CD4-positive, alpha-beta T cell (primary cell): ENCODE results near the gene TENT5C. TPM values are rescaled to one million over a fixed set of nuclear protein-coding genes. Genes with fewer than 3 reads are reported as not detected.
A peak's percentile ranks its signal among the peaks of the same experiment; 100 is the strongest.

ENCODE experiments used
- ATAC-seq: fragments of 200-7000 bp; cut with Tn5 transposase; one replicate; pipeline ENCODE4 v1.10.0; 2022; ENCODE audit warnings: mild to moderate bottlenecking; ENCODE audit not compliant: poor library complexity
- CTCF ChIA-PET: fragments of 350-600 bp; sonication (Branson Sonifier 250); formaldehyde crosslinking; loops from one replicate; lab custom pipeline; 2021; ENCODE audit warnings: antibody characterized with exemption, inconsistent platforms; lab: Charles Lee
- POLR2A ChIA-PET: fragments of 350-600 bp; sonication (Branson Sonifier 250); formaldehyde crosslinking; loops from one replicate; lab custom pipeline; 2021; ENCODE audit warnings: antibody characterized with exemption, inconsistent platforms; lab: Charles Lee
- DNase-seq, 14 experiments: peaks; one replicate each; pipeline ENCODE4 v3.0.0-alpha.2; 2013 to 2020; ENCODE audit warnings: mixed read lengths in 2 of 14
- H3K27ac ChIP-seq, 2 donors: one replicate each; pipeline versions ENCODE4 v1.5.1 to v1.7.0; 2013; ENCODE audit warnings: low read length in 2 of 2, low read depth in 1 of 2, mild to moderate bottlenecking in 1 of 2
- H3K27me3 ChIP-seq, 2 experiments: 1 replicate in 1 of 2; 2 replicates in 1 of 2; pipeline versions ENCODE4 v1.6.1 to v1.7.0; 2013; ENCODE audit warnings: low read length in 2 of 2, control low read depth in 1 of 2, mild to moderate bottlenecking in 1 of 2, moderate library complexity in 1 of 2; ENCODE audit not compliant: insufficient read depth in 2 of 2, control insufficient read depth in 1 of 2
- H3K36me3 ChIP-seq: one replicate; pipeline ENCODE4 v1.6.1; 2013; ENCODE audit warnings: low read length, control low read depth; ENCODE audit not compliant: insufficient read depth
- H3K4me1 ChIP-seq: one replicate; pipeline ENCODE4 v1.6.1; 2013; ENCODE audit warnings: low read length, control low read depth; ENCODE audit not compliant: insufficient read depth
- H3K4me3 ChIP-seq: one replicate; pipeline ENCODE4 v1.5.1; 2013; ENCODE audit warnings: mild to moderate bottlenecking, low read length, moderate library complexity
- H3K9me3 ChIP-seq, 2 experiments: 1 replicate in 1 of 2; 2 replicates in 1 of 2; pipeline versions ENCODE4 v1.6.1 to v1.7.0; 2013; ENCODE audit warnings: low read length in 2 of 2, mild to moderate bottlenecking in 2 of 2, control low read depth in 1 of 2, moderate library complexity in 1 of 2; ENCODE audit not compliant: control insufficient read depth in 1 of 2, insufficient read depth in 1 of 2
- H3K27ac Mint-ChIP-seq: one replicate; pipeline ENCODE4 v1.8.0; 2020; ENCODE audit warnings: mixed read lengths
- H3K27me3 Mint-ChIP-seq: one replicate; pipeline ENCODE4 v1.8.0; 2021; ENCODE audit warnings: mixed read lengths
- H3K36me3 Mint-ChIP-seq: one replicate; pipeline ENCODE4 v1.8.0; 2021; ENCODE audit warnings: low read depth, mixed read lengths
- H3K4me1 Mint-ChIP-seq: one replicate; pipeline ENCODE4 v1.8.0; 2021; ENCODE audit warnings: low read depth, mixed read lengths
- H3K4me3 Mint-ChIP-seq: one replicate; pipeline ENCODE4 v1.8.0; 2020; ENCODE audit warnings: mild to moderate bottlenecking, mixed read lengths
- H3K9me3 Mint-ChIP-seq: one replicate; pipeline ENCODE4 v1.8.0; 2020; ENCODE audit warnings: mixed read lengths
- intact Hi-C, 2 experiments: fragments of 100-400 bp; cut with DNase I in 1 of 2; cut with micrococcal nuclease in 1 of 2; formaldehyde crosslinking; loops; one replicate each; pipeline versions ENCODE4 v1.15.1 to v1.9.0; 2023 to 2025; cut with DNase I, micrococcal nuclease
- total RNA-seq, 174 experiments: library from RNA in 2 of 174; stranded (reverse) in 2 of 174; gene quantifications; one replicate each; pipeline ENCODE4 v1.2.3 and lab custom pipeline; 2021 to 2026
- TF ChIP-seq, protein P1 (sequence below): fragments of 200-600 bp; IDR thresholded peaks from one replicate; pipeline ENCODE4 v1.8.0; 2022; ENCODE audit warnings: antibody characterized with exemption, mild to moderate bottlenecking

The TENT5C gene
- total RNA-seq, 2 experiments from 2014 or later: 122 to 123 TPM

DNA sequence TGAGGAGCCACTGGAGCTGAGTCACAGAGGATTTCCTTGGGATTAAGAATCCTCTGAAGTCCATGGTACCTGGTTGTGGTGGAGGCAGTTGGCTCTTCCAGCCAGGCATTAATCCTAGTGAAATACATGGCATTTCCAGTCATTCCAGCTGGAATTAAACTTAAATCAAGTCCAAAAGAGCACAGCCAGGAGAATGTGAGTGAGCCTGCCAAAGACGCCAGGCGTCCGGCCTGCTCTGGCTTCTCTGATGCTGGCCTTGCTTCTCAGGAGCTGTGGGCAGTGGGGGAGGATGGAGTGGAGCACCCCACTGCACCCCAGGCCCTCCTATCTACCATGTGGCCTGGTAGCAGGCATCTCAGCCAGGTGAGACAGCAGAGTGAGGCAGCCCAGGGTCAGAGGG lies 23.4 kb upstream of the TENT5C start:
- intact Hi-C loops: no loop called here
- Mint-ChIP-seq H3K9me3 (no peaks in the 10 kb centered on the region), H3K36me3 (no peaks in the 10 kb centered on the region), H3K4me3 (no peak overlapping the region), H3K27ac (no peak overlapping the region), H3K4me1 (no peaks in the 10 kb centered on the region), H3K27me3 (no peaks in the 10 kb centered on the region)
- ChIA-PET CTCF (interaction anchor here (0.6 kb wide), 1 partner anchor 366 kb away, joined by 3 read pairs; no protein-coding TSS in a partner anchor), POLR2A (no interaction called here)
- Histone ChIP-seq H3K36me3 (no peaks in the 10 kb centered on the region), H3K4me3 (no peak overlapping the region), H3K27ac (no peak overlapping the region), H3K4me1 (no peaks in the 10 kb centered on the region), H3K9me3 (no peaks in the 10 kb centered on the region), H3K27me3 (no peaks in the 10 kb centered on the region)
- no peak for DNase-seq
- TF ChIP-seq, protein P1, sequence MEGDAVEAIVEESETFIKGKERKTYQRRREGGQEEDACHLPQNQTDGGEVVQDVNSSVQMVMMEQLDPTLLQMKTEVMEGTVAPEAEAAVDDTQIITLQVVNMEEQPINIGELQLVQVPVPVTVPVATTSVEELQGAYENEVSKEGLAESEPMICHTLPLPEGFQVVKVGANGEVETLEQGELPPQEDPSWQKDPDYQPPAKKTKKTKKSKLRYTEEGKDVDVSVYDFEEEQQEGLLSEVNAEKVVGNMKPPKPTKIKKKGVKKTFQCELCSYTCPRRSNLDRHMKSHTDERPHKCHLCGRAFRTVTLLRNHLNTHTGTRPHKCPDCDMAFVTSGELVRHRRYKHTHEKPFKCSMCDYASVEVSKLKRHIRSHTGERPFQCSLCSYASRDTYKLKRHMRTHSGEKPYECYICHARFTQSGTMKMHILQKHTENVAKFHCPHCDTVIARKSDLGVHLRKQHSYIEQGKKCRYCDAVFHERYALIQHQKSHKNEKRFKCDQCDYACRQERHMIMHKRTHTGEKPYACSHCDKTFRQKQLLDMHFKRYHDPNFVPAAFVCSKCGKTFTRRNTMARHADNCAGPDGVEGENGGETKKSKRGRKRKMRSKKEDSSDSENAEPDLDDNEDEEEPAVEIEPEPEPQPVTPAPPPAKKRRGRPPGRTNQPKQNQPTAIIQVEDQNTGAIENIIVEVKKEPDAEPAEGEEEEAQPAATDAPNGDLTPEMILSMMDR: no peak
- ATAC-seq: no peak

DNA sequence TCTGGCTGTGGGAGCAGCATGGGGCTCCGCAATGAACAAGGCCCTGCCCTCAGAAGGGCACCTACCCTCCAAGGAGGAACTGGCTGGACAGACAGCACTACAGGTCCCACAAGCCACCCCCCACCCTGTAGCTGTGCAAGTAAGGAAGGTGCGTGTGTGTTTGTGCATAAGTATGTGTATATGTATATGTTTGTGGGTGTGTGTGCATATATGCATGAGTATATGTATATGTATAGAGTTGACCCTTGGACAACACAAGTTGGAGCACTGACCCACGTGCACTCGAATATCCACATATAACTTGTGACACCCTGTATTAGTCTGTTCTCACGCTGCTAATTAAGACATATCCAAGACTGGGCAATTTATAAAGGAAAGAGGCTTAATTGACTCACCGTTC lies 22.6 kb upstream of the TENT5C start:
- CTCF ChIA-PET: no interaction called here
- Mint-ChIP-seq H3K27me3 (no peaks in the 10 kb centered on the region), H3K4me3 (no peak overlapping the region), H3K36me3 (no peaks in the 10 kb centered on the region), H3K4me1 (no peaks in the 10 kb centered on the region), H3K9me3 (no peaks in the 10 kb centered on the region), H3K27ac (no peak overlapping the region)
- no peaks in the 10 kb centered on the region for H3K4me1 ChIP-seq
- H3K27ac ChIP-seq: no peak overlapping the region
- no peaks in the 10 kb centered on the region for H3K27me3 ChIP-seq
- no peak for ATAC-seq
- POLR2A ChIA-PET: no interaction called here
- no peaks in the 10 kb centered on the region for H3K9me3 ChIP-seq
- DNase-seq: no peak
- TF ChIP-seq, protein P1: no peak
- intact Hi-C loops: no loop called here
- H3K36me3 ChIP-seq: no peaks in the 10 kb centered on the region
- no peak overlapping the region for H3K4me3 ChIP-seq

- intact Hi-C loops: no loop called here
- Histone ChIP-seq H3K9me3 (no peaks in the 10 kb centered on the region), H3K4me3 (no peak overlapping the region), H3K4me1 (no peaks in the 10 kb centered on the region), H3K36me3 (no peaks in the 10 kb centered on the region), H3K27ac (no peak overlapping the region), H3K27me3 (no peaks in the 10 kb centered on the region)
- POLR2A ChIA-PET: no interaction called here
- no peak overlapping the region for H3K27ac Mint-ChIP-seq
- H3K4me3 Mint-ChIP-seq: no peak overlapping the region
- no peaks in the 10 kb centered on the region for H3K9me3 Mint-ChIP-seq
- no peaks in the 10 kb centered on the region for H3K4me1 Mint-ChIP-seq
- CTCF ChIA-PET: no interaction called here
- DNase-seq: peak in 1 of 14 experiments; percentile 7
- no peak for ATAC-seq
- TF ChIP-seq, protein P1: no peak
- no peaks in the 10 kb centered on the region for H3K27me3 Mint-ChIP-seq
- no peaks in the 10 kb centered on the region for H3K36me3 Mint-ChIP-seq
Measured at GRCh38 chr1:117584181-117584580, 21.7 kb upstream of the TENT5C start.
